ENCODE results near the gene VTI1A. TPM values are rescaled to one million over a fixed set of nuclear protein-coding genes. Genes with fewer than 3 reads are reported as not detected.
A peak's percentile ranks its signal among the peaks of the same experiment; 100 is the strongest.

VTI1A gene
- total RNA-seq, 1 experiment from 2014 or later: 44.4 TPM

DNA sequence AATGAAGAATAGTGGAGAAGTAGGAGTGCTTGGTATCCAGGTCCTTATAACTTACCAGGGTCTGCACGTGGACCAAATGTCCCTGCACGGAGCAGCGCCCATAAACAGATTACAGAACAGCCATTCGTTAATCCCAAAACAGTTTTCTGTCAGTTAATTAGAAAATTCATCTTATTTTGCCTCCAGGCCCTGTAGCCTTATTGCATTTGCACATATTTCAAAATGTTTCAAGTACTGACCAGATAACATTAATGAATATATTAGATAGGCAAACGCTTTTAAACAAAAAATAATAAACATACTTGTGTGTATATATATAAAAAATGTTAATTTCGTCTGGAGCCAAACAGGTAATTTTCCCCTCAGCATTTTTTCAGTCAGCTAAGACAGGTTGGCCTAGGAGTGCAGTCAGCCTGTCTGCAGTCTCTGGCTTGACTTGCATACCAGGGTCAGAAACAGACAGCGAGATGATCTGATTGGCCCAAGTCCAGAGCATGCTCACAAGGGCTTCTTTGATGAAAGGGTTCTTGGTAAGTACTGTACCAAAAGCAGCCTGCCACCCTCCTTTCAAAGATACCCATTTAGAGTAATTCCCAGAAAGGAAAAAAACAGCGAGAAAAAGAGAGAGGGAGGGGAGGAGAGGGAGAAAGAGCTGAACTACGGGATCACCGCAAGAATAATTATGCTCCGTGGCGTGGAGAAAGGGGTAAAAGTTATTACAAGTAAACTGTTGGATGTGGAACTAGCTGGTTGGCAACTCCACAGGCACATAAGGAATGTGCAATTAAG lies 308.6 kb downstream of the VTI1A start:
- intact Hi-C loops (cut with micrococcal nuclease): no loop called here
- Mint-ChIP-seq H3K27ac (ENCODE audit: low read depth, unreplicated experiment) (no peak overlapping the region), H3K27me3 (ENCODE audit: insufficient read depth, unreplicated experiment) (no peaks in the 10 kb centered on the region), H3K4me3 (ENCODE audit: unreplicated experiment) (no peak overlapping the region), H3K36me3 (ENCODE audit: insufficient read depth, unreplicated experiment) (no peaks in the 10 kb centered on the region), H3K4me1 (ENCODE audit: insufficient read depth, unreplicated experiment) (peaks cover 6% of the 10 kb centered on the region), H3K9me3 (ENCODE audit: unreplicated experiment) (no peaks in the 10 kb centered on the region)
- CTCF ChIA-PET: no interaction called here
- no TSS peak for BruUV-seq (replicated peaks)
- TF ChIP-seq, protein P1, sequence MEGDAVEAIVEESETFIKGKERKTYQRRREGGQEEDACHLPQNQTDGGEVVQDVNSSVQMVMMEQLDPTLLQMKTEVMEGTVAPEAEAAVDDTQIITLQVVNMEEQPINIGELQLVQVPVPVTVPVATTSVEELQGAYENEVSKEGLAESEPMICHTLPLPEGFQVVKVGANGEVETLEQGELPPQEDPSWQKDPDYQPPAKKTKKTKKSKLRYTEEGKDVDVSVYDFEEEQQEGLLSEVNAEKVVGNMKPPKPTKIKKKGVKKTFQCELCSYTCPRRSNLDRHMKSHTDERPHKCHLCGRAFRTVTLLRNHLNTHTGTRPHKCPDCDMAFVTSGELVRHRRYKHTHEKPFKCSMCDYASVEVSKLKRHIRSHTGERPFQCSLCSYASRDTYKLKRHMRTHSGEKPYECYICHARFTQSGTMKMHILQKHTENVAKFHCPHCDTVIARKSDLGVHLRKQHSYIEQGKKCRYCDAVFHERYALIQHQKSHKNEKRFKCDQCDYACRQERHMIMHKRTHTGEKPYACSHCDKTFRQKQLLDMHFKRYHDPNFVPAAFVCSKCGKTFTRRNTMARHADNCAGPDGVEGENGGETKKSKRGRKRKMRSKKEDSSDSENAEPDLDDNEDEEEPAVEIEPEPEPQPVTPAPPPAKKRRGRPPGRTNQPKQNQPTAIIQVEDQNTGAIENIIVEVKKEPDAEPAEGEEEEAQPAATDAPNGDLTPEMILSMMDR (IDR thresholded peaks at IDR 0.05; ENCODE audit: unreplicated experiment): no peak
- POLR2A ChIA-PET: interaction anchor here (1.3 kb wide), 1 partner anchor 56 kb away, joined by 3 read pairs; no protein-coding TSS in a partner anchor
- DNase-seq (ENCODE audit: unreplicated experiment): no peak

DNA sequence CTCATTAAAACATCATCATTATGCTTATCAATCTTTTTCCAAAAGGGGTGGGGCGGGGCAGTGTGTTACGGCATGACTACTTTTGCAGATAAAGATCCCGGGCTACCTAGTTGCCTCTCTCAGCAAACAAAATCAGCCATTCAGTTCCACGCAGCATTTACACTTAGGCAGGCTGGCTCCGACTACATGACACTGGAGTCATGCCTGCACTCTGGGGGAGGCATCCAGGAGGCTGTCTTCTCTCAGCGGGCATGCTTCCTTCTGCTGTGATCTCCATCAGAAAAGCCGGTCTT lies 309.2 kb downstream of the VTI1A start:
- Mint-ChIP-seq H3K36me3 (ENCODE audit: insufficient read depth, unreplicated experiment) (no peaks in the 10 kb centered on the region), H3K9me3 (ENCODE audit: unreplicated experiment) (no peaks in the 10 kb centered on the region), H3K4me1 (ENCODE audit: insufficient read depth, unreplicated experiment) (peaks cover 6% of the 10 kb centered on the region), H3K27me3 (ENCODE audit: insufficient read depth, unreplicated experiment) (no peaks in the 10 kb centered on the region), H3K4me3 (ENCODE audit: unreplicated experiment) (no peak overlapping the region), H3K27ac (ENCODE audit: low read depth, unreplicated experiment) (no peak overlapping the region)
- ChIA-PET POLR2A (no interaction called here), CTCF (no interaction called here)
- DNase-seq (ENCODE audit: unreplicated experiment): no peak
- intact Hi-C loops (cut with micrococcal nuclease): no loop called here
- TF ChIP-seq, protein P1 (IDR thresholded peaks at IDR 0.05; ENCODE audit: unreplicated experiment): no peak
- no TSS peak for BruUV-seq (replicated peaks)

DNA sequence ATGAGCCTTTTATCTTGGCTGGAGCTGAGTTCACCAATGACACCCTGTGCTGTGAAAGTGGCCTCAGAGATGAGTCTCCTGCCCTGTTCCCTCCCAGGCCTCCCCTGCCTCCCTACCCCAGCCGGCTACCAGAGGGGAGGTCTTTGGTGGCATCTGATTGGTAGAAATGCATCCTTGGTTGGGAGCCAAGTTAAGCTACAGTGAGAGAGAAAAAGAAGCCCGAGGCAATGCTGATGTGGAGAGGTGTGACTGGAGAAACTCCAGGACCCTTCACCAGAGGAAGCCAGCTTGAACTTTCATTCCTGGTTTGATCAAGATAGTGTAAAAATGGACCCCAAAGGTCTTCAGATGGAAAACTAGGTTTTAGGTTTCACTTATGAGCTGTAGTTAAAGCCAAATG lies 311.9 kb downstream of the VTI1A start:
- intact Hi-C loops (cut with micrococcal nuclease): no loop called here
- BruUV-seq (replicated peaks): no TSS peak
- peak; percentile 4 for DNase-seq (ENCODE audit: unreplicated experiment)
- Mint-ChIP-seq H3K4me1 (ENCODE audit: insufficient read depth, unreplicated experiment) (peaks cover 5% of the 10 kb centered on the region), H3K27me3 (ENCODE audit: insufficient read depth, unreplicated experiment) (no peaks in the 10 kb centered on the region), H3K36me3 (ENCODE audit: insufficient read depth, unreplicated experiment) (no peaks in the 10 kb centered on the region), H3K4me3 (ENCODE audit: unreplicated experiment) (no peak overlapping the region), H3K27ac (ENCODE audit: low read depth, unreplicated experiment) (no peak overlapping the region), H3K9me3 (ENCODE audit: unreplicated experiment) (no peaks in the 10 kb centered on the region)
- ChIA-PET POLR2A (interaction anchor here (0.7 kb wide), 1 partner anchor 520 kb away, joined by 3 read pairs; no protein-coding TSS in a partner anchor), CTCF (no interaction called here)
- TF ChIP-seq, protein P1 (IDR thresholded peaks at IDR 0.05; ENCODE audit: unreplicated experiment): no peak

DNA sequence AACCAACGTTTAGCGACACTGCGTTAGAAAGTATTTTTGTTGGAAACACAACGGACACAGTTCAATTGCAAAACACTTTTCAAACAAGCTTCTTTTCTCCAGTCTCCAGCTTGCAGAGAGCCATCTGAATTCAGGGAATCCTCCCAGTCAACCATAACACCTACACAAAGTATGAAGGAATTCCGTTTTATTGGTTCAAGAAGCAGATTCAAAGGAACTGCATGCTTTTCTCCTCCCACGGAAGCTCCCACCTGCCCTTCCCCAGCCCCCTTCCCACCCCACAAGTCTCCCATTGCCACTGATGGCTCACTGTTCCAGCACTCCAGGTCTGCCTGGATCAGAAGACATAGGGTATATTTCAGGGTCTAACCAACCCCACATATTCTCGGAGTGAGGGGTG lies 312.5 kb downstream of the VTI1A start:
- intact Hi-C loops (cut with micrococcal nuclease): no loop called here
- Mint-ChIP-seq H3K9me3 (ENCODE audit: unreplicated experiment) (no peaks in the 10 kb centered on the region), H3K4me3 (ENCODE audit: unreplicated experiment) (no peak overlapping the region), H3K4me1 (ENCODE audit: insufficient read depth, unreplicated experiment) (no peaks in the 10 kb centered on the region), H3K27me3 (ENCODE audit: insufficient read depth, unreplicated experiment) (no peaks in the 10 kb centered on the region), H3K27ac (ENCODE audit: low read depth, unreplicated experiment) (no peak overlapping the region), H3K36me3 (ENCODE audit: insufficient read depth, unreplicated experiment) (no peaks in the 10 kb centered on the region)
- BruUV-seq (replicated peaks): no TSS peak
- CTCF ChIA-PET: no interaction called here
- POLR2A ChIA-PET: interaction anchor here (0.7 kb wide), 1 partner anchor 520 kb away, joined by 3 read pairs; no protein-coding TSS in a partner anchor
- no peak for DNase-seq (ENCODE audit: unreplicated experiment)
- TF ChIP-seq, protein P1 (IDR thresholded peaks at IDR 0.05; ENCODE audit: unreplicated experiment): no peak

All from MCF 10A (cell line).